Transverse colon (tissue), 4 donors: ENCODE results near the gene TM4SF18. TPM values are rescaled to one million over a fixed set of nuclear protein-coding genes. Genes with fewer than 3 reads are reported as not detected.

Experiments used
- DNase-seq: peaks from one replicate; pipeline ENCODE4 v3.0.0-alpha.2; 2019
- H3K27ac ChIP-seq, 4 donors: fragments of 200-600 bp; sonication (generic); 2 replicates each; pipeline ENCODE4 v1.5.1; 2016 to 2018; ENCODE audit warnings: inconsistent platforms in 4 of 4
- H3K27me3 ChIP-seq: fragments of 200-600 bp; sonication (generic); 2 replicates; pipeline ENCODE4 v1.5.1; 2017; ENCODE audit warnings: inconsistent platforms
- H3K36me3 ChIP-seq, 4 donors: fragments of 200-600 bp; sonication (generic); 2 replicates each; pipeline ENCODE4 v1.5.1; 2017 to 2019; ENCODE audit warnings: inconsistent platforms in 4 of 4
- H3K4me1 ChIP-seq, 4 donors: fragments of 200-600 bp; sonication (generic); 2 replicates each; pipeline ENCODE4 v1.5.1; 2017 to 2020; ENCODE audit warnings: inconsistent platforms in 4 of 4
- H3K4me3 ChIP-seq, 4 donors: fragments of 200-600 bp; sonication (generic); 1 replicate in 1 of 4; 2 replicates in 3 of 4; pipeline versions ENCODE4 v1.5.1 to v1.6.1; 2017 to 2019; ENCODE audit warnings: inconsistent platforms in 4 of 4
- H3K9me3 ChIP-seq, 2 donors: fragments of 200-600 bp; sonication (generic); 2 replicates each; pipeline ENCODE4 v1.5.1; 2017 to 2019; ENCODE audit warnings: inconsistent platforms in 2 of 2
- EP300 ChIP-seq: sonication (generic); formaldehyde crosslinking; IDR thresholded peaks from one replicate; pipeline ENCODE4 v1.6.1; 2017; ENCODE audit warnings: antibody characterized with exemption, low read depth
- POLR2A ChIP-seq: fragments of 450-650 bp; IDR thresholded peaks from one replicate; pipeline ENCODE4 v1.6.1; 2016; ENCODE audit warnings: antibody characterized with exemption, mild to moderate bottlenecking, moderate library complexity
- POLR2AphosphoS5 ChIP-seq, 3 donors: sonication (generic); formaldehyde crosslinking; IDR thresholded peaks; one replicate each; pipeline ENCODE4 v1.6.1; 2016; ENCODE audit warnings: antibody characterized with exemption in 3 of 3
- WGBS, 2 donors: methylation state at CpG; one replicate each; pipeline ENCODE4 v1.1.5; 2018; ENCODE audit warnings: low coverage in 1 of 2; 5-methylcytosine and 5-hydroxymethylcytosine counted together
- in situ Hi-C, 4 donors: fragments of 200-750 bp; cut with MboI; loops; one replicate each; pipeline versions ENCODE4 v1.15.0 to v1.15.1; 2017; ENCODE audit warnings: low sequenced_read_pairs in 3 of 4, low pct_ligation_motif_present in 1 of 4, low pct_unique_long_range_greater_than_20kb in 1 of 4
- intact Hi-C: fragments of 100-400 bp; cut with DNase I; formaldehyde crosslinking; loops from one replicate; pipeline ENCODE4 v1.15.1; 2023; ENCODE audit warnings: low total_unique reads
- total RNA-seq, 4 donors: library from RNA; depleted of rRNA; stranded (reverse); fragments of >200 nt; gene quantifications; one replicate each; pipeline ENCODE4 v1.1.0, GENCODE V29; 2016
- TF ChIP-seq, protein P1 (sequence below), 5 experiments: fragments of 200-600 bp in 3 of 5; fragments of 450-650 bp in 2 of 5; sonication (generic) in 3 of 5; IDR thresholded peaks; 1 replicate in 2 of 5; 2 replicates in 3 of 5; pipeline ENCODE4 v1.5.1; 2016 to 2017; ENCODE audit warnings: antibody characterized with exemption in 5 of 5, inconsistent platforms in 3 of 5, mild to moderate bottlenecking in 2 of 5, moderate library complexity in 1 of 5

TM4SF18 gene
- total RNA-seq, 4 donors from 2014 or later: 0.80 to 1.4 (median 0.82) TPM; not detected in 1

DNA sequence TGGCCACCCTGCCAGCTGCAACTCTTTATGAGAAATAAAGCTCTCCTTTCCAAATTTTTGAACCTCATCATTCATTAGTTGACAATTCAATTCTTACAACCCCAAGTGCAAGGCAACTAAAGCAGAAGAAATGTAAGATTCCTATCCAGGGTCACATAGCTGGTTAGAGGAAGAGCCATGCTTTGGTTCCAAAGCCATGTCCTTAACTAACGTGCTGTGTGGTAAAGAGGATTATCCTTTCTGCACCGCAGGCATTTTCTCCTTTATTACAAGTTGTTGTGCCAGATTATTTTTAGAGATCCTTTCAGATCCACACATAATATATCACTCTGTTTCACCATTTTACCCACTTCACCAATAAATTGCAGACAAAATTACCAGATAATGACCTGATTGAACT, 36.5 kb downstream of the TM4SF18 start:
- WGBS, 2 donors: 76 to 92% methylated on average over 2 of the region's 2 CpGs

DNA sequence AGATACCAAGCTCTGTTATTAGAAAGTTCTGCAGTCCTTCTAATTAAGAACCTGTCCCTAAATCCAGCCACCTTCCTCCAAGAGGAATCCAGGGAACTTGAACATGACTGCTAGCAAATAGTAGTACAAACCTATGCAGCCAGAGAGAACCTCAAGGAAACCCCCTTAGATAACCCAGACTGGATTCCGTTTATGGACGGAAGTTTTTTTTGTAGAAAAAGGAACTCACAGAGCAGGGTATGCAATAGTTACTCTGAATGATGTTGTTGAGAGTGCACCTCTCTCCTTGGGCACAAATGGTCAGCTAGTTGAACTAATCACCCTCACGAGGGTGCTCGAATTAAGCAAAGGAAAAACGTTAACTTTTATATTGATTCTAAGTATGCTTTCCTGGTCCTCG, 40.8 kb downstream of the TM4SF18 start:
- DNase-seq: no peak
- no peaks in the 10 kb centered on the region for H3K36me3 ChIP-seq
- H3K9me3 ChIP-seq: no peaks in the 10 kb centered on the region
- no peaks in the 10 kb centered on the region for H3K4me1 ChIP-seq
- intact Hi-C loops (no loop called here), in situ Hi-C loops (no loop called here)
- H3K27ac ChIP-seq: no peak overlapping the region
- WGBS, 2 donors: 71 to 80% methylated on average over 1 to 6 of the region's 6 CpGs
- H3K27me3 ChIP-seq: no peaks in the 10 kb centered on the region
- H3K4me3 ChIP-seq: no peak overlapping the region
- no peak for TF ChIP-seq POLR2AphosphoS5 (IDR thresholded peaks at IDR 0.05)
- TF ChIP-seq POLR2A: no peak
- no peak for TF ChIP-seq EP300
- TF ChIP-seq, protein P1, sequence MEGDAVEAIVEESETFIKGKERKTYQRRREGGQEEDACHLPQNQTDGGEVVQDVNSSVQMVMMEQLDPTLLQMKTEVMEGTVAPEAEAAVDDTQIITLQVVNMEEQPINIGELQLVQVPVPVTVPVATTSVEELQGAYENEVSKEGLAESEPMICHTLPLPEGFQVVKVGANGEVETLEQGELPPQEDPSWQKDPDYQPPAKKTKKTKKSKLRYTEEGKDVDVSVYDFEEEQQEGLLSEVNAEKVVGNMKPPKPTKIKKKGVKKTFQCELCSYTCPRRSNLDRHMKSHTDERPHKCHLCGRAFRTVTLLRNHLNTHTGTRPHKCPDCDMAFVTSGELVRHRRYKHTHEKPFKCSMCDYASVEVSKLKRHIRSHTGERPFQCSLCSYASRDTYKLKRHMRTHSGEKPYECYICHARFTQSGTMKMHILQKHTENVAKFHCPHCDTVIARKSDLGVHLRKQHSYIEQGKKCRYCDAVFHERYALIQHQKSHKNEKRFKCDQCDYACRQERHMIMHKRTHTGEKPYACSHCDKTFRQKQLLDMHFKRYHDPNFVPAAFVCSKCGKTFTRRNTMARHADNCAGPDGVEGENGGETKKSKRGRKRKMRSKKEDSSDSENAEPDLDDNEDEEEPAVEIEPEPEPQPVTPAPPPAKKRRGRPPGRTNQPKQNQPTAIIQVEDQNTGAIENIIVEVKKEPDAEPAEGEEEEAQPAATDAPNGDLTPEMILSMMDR (IDR thresholded peaks at IDR 0.05): no peak

More for the DNA sequence above, 36.5 kb downstream of the TM4SF18 start:
- in situ Hi-C loops: no loop called here
- H3K9me3 ChIP-seq: no peaks in the 10 kb centered on the region
- no peak overlapping the region for H3K4me3 ChIP-seq
- TF ChIP-seq POLR2A (no peak), EP300 (no peak), POLR2AphosphoS5 (IDR thresholded peaks at IDR 0.05) (no peak)
- TF ChIP-seq, protein P1 (IDR thresholded peaks at IDR 0.05): no peak
- intact Hi-C loops: no loop called here
- no peaks in the 10 kb centered on the region for H3K36me3 ChIP-seq
- H3K27me3 ChIP-seq: no peaks in the 10 kb centered on the region
- H3K27ac ChIP-seq: no peak overlapping the region
- H3K4me1 ChIP-seq: peaks cover 5 to 28% (median 22%) of the 10 kb centered on the region in 4 donors
- DNase-seq: no peak

DNA sequence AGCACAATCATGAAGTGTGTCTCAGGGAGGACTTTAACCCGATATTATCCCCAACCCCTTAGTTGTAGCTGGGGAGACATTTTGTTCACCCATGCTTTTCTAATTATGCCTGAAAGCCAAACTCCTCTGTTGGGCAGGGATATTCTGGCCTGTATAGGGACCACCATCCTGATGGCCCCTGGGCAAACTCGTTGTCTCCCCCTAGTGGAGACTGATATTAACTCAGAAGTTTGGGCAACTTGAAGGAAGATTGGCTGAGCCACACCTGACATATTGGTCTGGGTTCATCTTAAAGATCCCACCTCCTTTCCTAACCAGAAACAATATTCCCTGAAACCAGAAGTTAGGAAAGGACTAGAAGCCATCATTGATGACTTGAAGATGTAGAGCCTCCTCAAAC, 42.3 kb downstream of the TM4SF18 start:
- H3K9me3 ChIP-seq: no peaks in the 10 kb centered on the region
- no peak for TF ChIP-seq POLR2A
- TF ChIP-seq, protein P1 (IDR thresholded peaks at IDR 0.05): peak in 4 of 5 experiments; percentile 13 to 33 (median 30)
- DNase-seq: no peak
- H3K36me3 ChIP-seq: no peaks in the 10 kb centered on the region
- WGBS, 2 donors: 68% methylated on average over 2 of the region's 2 CpGs; no CpG with 5 or more reads in 1 of the 2 donors
- intact Hi-C loops: no loop called here
- H3K4me3 ChIP-seq: no peak overlapping the region
- no peaks in the 10 kb centered on the region for H3K4me1 ChIP-seq
- in situ Hi-C loops: no loop called here
- no peaks in the 10 kb centered on the region for H3K27me3 ChIP-seq
- no peak overlapping the region for H3K27ac ChIP-seq

DNA sequence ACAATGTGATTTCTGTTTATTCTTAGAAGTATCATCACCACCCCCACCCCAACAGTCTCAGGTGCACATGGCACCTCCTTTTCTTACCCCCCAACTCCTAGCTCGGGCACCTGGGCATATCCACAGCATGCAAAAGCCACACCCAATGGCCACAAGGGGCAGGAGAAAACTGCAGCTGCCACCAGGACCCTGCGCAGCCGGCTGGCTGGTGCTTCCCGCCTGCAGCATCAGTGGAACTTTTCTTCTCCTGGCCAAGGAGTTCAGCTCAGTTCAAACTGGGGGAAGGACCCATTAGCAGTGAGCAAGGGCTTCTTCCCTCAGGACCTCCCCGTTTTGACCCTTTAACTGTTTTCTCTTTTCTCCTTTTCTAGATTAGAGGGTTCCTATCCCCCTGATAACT, 44.8 kb downstream of the TM4SF18 start:
- no peak overlapping the region for H3K27ac ChIP-seq
- TF ChIP-seq, protein P1 (IDR thresholded peaks at IDR 0.05): no peak
- TF ChIP-seq EP300: no peak
- TF ChIP-seq POLR2A: no peak
- no peak for TF ChIP-seq POLR2AphosphoS5 (IDR thresholded peaks at IDR 0.05)
- H3K36me3 ChIP-seq: no peaks in the 10 kb centered on the region
- no peaks in the 10 kb centered on the region for H3K9me3 ChIP-seq
- WGBS, 2 donors: 85 to 92% methylated on average over 5 of the region's 5 CpGs
- in situ Hi-C loops: no loop called here
- intact Hi-C loops: no loop called here
- no peak overlapping the region for H3K4me3 ChIP-seq
- H3K4me1 ChIP-seq: peaks cover 0 to 3% (median 1%) of the 10 kb centered on the region in 4 donors
- no peaks in the 10 kb centered on the region for H3K27me3 ChIP-seq
- no peak for DNase-seq
